T-helper 1 cell (primary cell): Measurements from ENCODE around the gene SDC4.

Experiments used
- DNase-seq, 5 donors: peaks; one replicate each; pipeline ENCODE4 v3.0.0-alpha.2; 2012 to 2020

Gene SDC4

DNA sequence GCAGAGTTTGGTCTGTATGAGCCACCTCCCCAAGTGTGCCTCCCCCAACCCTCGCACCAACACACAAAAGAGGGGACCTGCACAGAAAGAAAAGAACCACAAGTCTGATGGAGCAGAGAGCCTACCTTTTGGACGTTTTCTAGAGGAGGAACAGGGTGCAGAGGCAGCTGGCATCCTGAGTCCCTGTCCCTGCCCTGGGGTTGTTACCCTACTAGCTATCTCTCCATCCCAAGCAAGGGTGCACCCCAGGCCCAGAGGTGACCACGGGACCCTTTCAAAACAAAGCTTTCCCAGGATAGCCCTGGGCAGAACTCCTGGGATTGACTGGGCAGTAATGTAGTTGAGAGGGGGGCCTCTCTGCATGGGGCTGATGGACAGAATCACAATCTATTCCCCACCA lies 30.4 kb downstream of the SDC4 start:
- DNase-seq: no peak

DNA sequence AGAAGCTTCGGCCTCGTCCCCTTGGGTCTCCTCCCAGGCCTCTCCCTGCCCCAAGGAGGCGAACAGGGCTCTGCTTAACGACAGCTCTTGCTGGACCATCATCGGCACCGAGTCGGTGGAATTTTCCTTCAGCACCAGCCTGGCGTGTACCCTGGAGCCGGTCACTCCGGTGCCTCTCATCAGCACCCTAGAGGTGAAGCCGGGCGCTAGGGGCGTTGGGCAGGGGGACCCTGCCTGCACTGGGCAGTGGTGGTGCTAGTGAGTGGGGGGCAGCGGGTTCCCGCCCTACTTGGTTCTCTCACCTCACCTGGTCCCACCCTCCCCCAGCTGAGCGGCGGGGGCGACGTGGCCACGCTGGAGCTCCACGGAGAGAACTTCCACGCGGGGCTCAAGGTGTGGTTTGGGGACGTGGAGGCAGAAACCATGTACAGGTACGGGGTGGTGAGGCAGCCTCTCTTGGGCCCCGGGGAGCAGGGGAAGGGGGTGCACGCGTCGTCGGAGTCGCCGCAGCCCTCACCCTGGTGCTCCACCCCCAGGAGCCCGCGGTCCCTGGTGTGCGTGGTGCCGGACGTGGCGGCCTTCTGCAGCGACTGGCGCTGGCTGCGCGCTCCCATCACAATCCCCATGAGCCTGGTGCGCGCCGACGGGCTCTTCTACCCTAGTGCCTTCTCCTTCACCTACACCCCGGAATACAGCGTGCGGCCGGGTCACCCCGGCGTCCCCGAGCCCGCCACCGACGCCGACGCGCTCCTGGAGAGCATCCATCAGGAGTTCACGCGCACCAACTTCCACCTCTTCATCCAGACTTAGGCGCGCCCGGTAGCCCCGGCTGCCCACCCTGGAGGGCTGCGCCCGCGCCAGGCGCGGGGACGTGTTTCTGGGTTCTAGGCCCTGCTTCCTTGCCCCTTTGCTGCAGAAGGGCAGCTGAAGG lies 31.8 kb downstream of the SDC4 start:
- no peak for DNase-seq

DNA sequence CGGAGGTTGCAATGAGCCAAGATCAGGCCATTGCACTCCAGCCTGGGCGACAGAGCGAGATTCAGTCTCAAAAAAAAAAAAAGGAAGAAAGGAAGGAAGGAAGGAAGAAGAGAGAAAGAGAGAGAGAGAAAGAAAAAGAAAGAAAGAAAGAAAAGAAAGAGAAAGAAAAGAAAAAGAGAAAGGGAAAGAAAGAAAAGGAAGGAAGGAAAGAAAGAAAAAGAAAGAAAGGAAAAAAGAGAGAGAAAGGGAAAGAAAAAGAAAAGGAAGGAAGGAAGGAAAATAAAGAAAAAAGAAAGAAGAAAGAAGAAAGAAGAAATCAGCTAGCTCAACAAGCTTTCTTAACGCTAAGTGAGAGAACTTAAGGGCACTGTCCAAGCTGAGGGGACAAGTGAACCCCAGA lies 32.6 kb downstream of the SDC4 start:
- DNase-seq: no peak

DNA sequence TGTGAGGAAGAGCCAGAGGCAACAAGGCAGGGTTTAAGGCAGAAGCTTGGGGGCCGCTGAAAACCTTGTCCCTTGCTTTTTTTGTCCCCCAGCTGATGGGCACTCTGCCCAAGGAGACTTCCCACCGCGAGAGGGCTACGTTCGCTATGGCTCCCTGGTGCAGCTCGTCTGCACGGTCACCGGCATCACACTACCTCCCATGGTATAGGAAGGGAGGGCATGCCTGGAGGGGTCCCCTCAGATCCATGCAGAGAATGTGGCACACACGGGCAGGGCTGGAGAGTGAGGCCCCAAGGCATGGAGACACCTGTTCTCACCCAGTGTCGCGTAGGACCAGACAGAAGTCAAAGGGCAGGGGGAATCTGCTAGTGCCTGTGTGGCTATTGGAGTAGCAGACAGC lies 34.3 kb downstream of the SDC4 start:
- DNase-seq: no peak

DNA sequence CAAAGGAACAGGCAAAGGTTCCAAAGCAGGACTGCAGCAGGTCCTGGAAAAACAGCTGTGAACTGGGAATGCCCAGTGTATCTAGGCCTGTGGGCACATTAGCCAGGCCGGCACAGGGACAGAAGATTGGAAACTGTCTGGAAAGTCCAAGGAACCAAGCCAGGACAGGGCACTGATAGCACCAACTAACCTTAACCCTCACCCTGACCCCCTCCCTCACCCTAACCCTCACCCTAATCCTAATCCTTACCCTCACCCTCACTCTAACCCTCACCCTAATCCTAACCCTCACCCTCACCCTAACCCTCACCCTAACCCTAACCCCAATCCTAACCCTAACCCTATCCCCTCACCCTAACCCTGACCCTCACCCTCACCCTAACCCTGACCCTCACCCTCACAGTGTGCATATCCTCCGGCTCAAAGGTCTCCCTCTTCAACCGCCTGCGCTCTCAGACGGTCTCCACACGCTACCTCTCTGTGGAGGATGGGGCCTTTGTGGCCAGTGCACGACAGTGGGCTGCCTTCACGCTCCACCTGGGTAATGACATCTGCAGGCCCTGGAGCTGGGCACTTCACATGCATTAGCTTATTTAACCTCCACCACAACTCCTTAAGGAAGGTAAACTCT lies 35.0 kb downstream of the SDC4 start:
- DNase-seq: no peak

DNA sequence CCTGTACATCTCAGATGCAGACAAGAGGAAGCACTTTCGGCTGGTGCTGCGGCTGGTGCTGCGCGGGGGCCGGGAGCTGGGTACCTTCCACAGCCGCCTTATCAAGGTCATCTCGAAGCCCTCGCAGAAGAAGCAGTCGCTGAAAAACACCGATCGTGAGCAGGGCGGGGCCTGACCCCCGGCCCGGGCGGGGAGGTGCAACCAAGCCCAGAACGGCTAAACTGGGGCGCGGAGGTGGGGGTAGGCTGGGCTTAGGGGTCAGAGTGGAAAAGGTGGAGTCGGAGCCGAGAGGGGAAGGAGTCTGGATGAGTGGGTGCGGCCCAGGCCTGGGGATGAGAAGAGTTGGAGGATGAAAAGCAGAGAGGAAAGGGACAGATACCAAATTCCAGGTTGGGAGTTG lies 36.0 kb downstream of the SDC4 start:
- no peak for DNase-seq

DNA sequence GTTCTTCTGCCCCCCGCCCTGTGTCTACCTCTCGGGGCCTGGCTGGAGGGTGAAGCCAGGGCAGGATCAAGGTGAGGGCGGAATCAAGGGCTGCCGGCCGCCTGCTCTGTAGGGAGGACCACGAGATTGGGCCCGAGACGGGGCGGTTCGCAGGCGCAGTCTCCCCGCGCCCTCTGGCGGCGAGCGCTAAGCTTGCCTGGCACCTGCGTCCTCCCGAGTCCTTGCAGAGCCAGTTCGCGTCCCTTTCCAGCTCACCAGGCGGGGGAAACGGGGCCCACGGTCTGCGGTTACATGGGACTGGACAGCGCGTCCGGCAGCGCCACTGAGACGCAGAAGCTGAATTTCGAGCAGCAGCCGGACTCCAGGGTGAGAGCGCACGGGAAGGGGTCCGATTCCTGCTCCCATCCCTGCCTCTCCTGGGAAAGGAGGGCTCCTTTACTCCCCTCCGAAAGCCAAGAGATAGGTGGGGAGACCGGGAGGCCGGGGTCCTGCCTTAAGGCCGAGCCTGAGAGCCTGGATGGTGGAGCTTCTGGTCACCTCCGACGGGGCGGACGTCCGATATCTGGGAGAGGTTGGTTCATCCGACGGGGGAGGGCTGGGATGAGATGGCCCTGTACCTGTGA lies 36.5 kb downstream of the SDC4 start:
- peak in 4 of 5 donors; percentile 35 to 71 (median 42) for DNase-seq

DNA sequence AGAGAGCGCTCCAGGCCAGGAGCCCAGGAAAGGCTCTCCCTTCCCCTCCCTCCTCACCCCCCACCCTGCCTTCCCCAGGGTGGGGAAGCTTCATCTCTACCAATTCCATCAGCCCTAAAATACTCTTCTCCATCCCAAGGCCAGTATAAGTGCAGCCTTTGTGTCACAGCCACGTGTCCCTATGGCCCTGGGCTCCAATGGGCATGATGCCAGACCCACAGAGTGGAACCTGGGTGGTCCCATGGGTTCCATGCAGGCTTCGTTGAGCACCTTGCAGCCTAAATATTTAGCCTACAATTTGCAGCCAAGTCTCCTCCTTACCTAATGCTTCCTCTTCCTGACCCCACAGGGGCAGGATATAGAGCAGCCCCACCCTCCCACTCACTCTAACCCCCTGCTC lies 39.1 kb downstream of the SDC4 start:
- DNase-seq: no peak

DNA sequence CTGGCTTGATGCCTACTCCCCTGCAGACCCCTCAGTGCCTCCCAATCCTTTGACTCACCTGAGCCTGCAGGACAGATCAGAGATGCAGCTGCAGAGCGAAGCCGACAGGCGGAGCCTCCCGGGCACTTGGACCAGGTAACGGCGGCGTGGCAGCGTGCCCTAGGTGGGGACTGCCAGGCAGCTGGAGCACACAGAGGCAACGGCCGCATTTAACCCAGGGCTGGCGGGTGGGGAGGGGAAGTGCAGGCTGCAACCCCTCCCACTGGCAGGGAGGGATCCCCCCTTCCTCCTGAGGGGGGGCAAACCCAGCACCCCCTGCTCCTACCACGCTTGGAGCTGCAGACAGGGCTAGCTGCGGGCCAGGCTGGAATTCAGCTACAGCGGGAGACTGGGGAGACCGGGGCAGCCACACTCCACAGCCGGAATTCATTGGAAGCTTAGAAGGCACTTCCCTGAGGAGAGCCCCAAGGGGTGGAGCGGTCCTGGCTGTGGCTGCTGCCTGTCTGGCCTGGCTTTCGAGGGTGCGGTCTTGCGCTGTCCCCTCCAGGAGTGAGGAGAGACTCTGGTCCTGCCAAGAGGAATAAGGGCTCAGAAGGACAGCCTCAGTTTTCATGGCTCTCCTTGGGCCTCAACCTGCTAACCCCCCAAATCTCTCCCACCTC lies 40.0 kb downstream of the SDC4 start, which contains the start of gene MATN4:
Gene MATN4 (minus strand): TSS at position 183 of the 662 bp plus-strand sequence. CDS start 2,717 bp downstream, outside the sequence.
- DNase-seq: no peak

DNA sequence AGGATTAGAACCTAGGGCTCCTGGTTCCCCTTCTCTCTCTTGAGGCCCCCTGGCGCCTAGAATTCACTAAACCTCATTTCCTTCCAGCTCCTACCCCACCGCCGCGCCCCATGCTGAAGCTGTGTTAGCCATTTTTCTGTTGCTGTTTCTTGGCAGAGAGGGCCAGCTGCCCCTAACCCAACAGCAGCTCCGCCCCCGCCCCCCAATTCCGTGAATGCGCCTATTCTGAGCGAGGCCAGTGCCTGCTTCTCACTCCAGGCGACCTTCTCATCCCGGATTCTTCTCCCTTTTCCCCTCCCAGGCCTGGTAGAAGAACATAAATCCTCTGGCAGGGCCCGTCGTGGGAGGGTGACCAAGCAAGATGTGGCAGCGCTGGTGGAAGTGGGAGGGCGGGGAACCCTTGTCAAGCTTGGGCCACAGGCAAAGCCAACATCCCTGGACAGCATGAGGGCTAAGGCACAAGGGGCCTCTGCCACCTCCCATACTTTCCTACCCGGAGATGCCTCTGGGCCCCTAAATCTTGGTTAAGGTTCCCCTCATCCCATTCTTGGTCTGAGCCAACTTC lies 41.1 kb downstream of the SDC4 start:
- no peak for DNase-seq

DNA sequence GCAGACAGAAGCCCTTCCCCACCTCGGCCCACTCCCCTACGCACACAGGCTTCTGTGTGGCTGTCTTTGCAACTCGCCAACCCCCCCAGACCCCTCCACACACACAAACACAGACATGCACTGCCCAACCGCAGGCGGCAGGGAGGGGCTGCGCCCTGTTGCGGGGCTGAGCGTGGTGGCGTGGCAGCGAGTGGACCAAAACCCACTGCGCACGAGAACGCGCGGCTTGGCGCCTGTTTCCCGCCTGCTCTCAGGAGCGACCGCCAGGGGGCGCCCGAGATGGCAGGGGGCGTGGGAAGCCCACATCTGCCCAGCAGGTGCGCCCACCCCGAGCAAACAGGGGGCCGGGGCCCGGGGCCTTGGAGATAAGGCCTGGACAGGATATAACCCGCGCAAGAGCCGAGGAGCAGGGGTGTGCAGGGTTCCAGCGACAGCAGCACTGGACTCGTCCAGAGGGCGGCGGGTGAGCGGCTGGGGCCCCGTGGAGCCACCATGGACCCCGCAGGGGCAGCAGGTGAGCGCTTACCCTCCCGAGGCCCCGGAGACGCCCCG lies 41.7 kb downstream of the SDC4 start, which contains the start of gene RBPJL:
Gene RBPJL (plus strand): TSS at position 410 of the 552 bp plus-strand sequence. CDS start 83 bp downstream, at position 493.
- peak in 3 of 5 donors; percentile 21 to 34 (median 25) for DNase-seq

DNA sequence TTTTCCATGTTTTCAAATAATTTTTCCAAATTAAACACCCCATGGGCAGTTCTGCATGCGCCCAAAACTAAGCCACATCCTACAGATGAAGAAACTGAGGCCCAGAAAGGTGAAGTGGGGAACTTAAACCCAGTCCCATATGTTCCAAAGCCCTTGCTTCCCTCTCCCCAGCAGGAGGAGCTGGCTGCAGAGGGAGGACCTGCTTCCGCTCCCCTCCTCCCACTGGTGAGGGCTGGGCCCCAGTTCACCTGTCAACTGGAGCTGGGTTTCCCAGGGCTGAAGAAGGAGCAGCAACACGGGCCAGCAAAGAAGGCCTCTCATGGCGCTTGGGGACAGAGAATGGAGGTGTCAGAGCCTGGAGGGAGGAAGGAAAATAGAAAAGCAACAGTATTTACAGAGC lies 43.0 kb downstream of the SDC4 start:
- DNase-seq: no peak

DNA sequence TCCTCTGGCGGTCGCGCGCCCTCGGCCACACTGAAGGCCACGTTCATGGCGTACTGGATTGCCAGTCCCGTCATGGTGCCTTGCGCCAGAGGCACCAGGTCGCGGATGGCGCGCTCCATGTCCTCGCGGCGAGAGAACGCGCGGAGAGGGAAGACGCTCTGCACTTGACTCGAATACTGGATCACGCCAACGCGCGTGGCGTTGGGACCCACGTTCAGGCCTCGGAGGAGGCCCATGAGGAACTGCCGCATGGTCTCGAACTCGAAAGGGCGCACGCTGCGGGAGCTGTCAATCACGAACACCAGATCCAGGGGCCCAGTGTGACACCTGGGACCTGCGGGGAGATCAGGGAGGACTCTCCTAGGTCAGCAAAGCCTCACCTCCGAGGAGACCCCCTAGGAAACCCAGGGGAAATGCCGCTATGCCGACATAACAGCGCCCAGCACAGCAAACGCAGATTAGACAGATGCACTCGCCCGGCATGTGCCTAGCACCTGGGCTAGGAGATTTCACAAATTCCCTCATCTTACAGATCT lies 43.7 kb downstream of the SDC4 start:
- DNase-seq: no peak

DNA sequence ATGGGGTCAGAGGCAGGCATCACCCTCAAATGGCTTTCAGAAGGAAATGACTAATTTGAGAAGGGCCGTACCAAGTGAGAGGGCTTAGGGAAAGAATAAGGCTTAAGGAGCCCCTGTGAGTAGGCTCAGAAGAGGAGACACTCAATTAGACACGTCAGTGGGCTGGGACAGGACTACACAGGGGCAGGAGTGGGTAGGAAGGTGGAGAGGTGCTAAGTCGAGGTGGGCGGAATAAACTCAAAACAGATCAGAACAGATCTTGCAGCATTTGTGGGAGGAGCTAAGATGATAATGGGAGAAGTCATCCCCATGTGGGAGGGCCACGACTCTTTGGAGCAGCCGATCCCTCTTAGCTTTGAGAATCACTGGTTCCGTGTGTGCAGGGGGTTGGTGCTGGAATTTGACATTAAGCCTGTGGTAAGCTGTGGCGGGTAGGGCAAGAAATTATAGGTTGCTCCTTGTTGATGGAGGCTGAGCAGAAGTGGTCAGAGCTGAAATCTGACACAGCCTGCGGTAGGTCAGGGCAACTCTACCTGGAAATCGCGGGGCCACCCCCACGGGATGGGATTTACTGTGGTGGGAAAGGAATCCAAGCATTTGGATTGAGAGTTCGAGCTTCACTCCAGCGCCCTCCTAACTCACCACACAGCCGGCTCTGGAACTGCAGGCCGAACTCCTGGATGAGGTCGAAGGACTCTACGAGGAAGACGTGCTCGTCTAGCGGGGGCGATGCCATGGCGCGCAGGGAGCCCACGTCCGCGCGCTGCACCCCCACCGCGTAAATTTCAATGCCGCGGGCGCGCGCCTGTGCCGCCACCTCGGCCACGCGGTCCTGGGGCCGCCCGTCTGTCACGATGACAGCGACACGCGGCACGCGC lies 44.4 kb downstream of the SDC4 start:
- peak in 1 of 5 donors; percentile 64 for DNase-seq

DNA sequence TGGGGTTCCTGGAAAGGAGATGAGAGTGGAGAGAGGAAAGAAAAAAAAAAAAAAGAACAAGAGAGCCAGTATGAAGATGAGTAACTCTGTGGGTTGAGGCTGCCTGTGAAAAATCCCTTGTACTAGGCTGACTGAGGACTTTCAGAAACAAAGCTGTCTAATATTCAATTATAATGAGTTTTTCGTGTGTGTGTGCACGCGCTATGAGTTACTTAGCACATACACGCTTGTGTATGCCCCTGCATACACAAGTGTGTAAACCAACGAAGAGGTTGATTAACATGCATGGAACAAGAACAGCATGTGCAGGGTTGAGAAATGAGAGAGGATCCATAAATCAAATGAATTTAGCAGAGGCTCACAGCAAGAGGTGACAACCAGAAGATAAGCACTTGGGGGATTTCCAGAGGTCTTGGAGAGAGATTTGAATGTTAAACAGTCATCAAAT lies 46.4 kb downstream of the SDC4 start:
- DNase-seq: peak in 1 of 5 donors; percentile 61

DNA sequence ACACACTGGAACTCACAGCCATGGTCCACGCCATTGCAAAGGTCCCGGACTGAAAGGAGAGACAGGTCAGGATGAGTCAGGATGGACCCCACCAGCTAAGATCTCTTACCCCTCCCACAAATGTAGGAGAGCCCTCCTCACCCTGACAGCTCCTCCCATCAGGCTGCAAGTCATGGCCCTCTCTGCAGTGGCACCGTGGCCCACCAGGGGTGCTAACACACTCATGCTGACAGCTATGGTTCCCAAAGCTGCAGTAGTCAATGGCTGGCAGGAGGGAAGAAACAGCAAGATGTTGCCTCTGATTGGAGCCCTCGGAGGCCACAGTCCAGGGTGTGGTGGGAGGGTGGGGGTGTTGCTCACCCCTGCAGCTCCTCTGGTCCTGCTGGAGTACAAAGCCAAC lies 47.3 kb downstream of the SDC4 start:
- peak in 1 of 5 donors; percentile 58 for DNase-seq

DNA sequence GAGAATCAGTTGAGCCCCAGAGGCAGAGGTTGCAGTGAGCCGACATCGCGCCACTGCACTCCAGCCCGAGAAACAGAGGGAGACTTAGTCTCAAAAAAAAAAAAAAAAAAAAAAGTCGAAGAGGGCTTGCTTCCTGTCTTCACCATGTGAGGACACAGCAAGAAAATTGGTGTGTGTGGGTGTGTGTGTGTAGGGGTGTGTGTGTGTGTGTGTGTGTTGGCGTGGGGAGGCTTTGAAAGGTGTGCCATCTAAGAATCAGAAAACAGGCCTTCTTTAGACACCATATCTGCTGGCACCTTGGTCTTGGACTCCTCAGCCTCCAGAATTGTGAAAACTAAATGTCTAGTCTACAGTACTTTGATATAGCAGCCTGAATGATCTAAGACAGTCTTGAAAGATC lies 48.4 kb downstream of the SDC4 start:
- DNase-seq: no peak

DNA sequence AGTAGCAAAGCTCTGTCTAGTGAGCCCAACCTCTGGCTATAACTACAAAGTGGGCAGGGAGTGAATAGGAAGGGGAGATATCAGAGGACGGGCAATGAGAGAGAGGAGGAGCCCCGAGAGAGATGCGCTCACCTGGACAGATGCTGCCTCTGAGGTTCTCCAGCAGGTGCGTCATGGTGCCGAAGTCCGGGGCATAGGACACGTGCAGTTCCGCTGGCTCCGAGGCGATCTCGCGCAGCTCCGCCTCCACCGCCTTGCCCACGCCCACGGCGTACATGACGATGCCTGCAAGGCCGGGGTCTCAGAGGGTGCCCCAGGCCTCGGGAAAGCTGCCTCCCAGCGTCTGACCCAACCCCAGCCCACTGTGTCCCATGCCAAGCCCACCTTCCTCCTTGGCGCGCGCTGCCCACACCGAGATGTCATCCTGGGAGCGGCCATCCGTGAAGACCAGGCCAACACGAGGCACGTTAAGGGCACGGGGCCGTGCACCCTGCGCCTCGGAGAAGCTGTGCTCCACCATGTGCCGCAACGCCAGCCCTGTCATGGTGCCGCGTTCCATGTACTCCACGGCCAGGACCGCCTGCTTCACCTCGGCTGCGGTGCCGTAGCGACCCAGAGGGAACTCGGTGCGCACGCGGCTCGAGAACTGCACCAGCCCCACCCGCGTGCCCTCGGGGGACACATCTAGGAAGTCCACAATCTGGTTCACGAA lies 50.3 kb downstream of the SDC4 start:
- no peak for DNase-seq

DNA sequence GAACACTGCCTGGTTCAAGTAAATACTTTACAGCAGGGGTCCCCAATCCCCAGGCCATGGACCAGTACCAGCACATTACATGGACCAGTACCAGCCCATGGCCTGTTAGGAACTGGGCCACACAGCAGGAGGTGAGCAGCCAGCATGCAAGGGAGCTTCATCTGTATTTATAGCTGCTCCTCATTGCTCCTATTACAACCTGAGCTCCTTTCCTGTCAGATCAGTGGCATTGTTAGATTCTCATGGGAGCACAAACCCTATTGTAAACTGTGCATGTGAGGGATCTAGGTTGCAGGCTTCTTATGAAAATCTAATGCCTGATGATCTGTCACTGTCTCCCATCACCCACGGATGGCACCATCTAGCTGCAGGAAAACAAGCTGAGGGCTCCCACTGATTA lies 53.6 kb downstream of the SDC4 start:
- no peak for DNase-seq

DNA sequence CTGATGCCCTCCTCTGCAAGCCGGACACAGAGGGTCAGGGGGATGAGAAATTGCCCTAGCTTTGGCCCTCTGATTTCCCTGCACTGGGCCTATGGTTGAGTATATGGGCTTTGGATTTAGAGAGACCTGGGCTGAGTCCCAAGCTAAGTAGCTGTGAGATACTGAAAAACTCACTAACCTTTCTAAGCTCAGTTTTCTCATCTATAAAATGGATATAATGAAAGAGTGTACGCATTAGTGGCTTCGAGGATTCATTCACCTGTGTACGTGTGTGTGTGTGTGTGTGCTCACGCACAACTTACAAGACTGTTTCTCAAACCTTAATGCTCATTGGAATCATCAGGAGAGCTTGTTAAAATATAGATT lies 54.2 kb downstream of the SDC4 start:
- no peak for DNase-seq
